Measurements from ENCODE around the gene FBXO3. TPM values are rescaled to one million over a fixed set of nuclear protein-coding genes. Genes with fewer than 3 reads are reported as not detected.

The FBXO3 gene
- total and polyA plus RNA-seq, 2 of the 13 experiments (the other 11 are each of a cell fraction or from before 2014, with no cell fraction given): 20.4 to 27.6 TPM

DNA sequence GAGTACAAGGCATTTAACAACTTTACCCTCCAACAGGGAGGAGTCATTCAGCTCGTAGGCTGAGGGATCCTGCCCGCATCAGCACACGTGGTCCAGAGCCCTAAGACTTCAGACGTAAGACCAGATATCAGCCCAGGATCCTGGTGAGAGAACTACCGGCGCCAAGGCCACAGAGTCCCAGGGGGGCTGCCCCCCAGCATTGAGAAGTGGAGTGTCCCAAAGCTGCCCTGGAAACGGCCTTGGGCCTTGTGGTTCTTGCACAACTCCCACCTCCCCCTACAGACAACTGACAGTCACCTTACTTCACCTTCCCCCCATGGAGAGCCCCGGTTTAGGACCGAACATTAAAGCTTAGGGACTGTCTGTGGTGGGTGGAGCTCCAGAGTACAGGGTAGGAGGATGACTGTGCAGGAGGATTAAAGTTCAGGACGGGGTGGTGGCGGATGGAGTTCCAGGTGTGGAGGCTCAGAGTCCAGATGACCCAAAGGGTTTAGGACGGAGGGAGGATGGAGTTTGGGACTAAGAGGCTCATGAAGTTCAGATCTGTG lies 74.7 kb downstream of the FBXO3 start (continued):
- TF ChIP-seq, protein P1, sequence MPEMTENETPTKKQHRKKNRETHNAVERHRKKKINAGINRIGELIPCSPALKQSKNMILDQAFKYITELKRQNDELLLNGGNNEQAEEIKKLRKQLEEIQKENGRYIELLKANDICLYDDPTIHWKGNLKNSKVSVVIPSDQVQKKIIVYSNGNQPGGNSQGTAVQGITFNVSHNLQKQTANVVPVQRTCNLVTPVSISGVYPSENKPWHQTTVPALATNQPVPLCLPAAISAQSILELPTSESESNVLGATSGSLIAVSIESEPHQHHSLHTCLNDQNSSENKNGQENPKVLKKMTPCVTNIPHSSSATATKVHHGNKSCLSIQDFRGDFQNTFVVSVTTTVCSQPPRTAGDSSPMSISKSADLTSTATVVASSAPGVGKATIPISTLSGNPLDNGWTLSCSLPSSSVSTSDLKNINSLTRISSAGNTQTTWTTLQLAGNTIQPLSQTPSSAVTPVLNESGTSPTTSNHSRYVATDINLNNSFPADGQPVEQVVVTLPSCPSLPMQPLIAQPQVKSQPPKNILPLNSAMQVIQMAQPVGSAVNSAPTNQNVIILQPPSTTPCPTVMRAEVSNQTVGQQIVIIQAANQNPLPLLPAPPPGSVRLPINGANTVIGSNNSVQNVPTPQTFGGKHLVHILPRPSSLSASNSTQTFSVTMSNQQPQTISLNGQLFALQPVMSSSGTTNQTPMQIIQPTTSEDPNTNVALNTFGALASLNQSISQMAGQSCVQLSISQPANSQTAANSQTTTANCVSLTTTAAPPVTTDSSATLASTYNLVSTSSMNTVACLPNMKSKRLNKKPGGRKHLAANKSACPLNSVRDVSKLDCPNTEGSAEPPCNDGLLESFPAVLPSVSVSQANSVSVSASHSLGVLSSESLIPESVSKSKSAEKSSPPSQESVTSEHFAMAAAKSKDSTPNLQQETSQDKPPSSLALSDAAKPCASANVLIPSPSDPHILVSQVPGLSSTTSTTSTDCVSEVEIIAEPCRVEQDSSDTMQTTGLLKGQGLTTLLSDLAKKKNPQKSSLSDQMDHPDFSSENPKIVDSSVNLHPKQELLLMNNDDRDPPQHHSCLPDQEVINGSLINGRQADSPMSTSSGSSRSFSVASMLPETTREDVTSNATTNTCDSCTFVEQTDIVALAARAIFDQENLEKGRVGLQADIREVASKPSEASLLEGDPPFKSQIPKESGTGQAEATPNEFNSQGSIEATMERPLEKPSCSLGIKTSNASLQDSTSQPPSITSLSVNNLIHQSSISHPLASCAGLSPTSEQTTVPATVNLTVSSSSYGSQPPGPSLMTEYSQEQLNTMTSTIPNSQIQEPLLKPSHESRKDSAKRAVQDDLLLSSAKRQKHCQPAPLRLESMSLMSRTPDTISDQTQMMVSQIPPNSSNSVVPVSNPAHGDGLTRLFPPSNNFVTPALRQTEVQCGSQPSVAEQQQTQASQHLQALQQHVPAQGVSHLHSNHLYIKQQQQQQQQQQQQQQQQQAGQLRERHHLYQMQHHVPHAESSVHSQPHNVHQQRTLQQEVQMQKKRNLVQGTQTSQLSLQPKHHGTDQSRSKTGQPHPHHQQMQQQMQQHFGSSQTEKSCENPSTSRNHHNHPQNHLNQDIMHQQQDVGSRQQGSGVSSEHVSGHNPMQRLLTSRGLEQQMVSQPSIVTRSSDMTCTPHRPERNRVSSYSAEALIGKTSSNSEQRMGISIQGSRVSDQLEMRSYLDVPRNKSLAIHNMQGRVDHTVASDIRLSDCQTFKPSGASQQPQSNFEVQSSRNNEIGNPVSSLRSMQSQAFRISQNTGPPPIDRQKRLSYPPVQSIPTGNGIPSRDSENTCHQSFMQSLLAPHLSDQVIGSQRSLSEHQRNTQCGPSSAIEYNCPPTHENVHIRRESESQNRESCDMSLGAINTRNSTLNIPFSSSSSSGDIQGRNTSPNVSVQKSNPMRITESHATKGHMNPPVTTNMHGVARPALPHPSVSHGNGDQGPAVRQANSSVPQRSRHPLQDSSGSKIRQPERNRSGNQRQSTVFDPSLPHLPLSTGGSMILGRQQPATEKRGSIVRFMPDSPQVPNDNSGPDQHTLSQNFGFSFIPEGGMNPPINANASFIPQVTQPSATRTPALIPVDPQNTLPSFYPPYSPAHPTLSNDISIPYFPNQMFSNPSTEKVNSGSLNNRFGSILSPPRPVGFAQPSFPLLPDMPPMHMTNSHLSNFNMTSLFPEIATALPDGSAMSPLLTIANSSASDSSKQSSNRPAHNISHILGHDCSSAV (CRISPR knock-in tag; IDR thresholded peaks at IDR 0.05; ENCODE audit: borderline replicate concordance): no peak
- no peak for TF ChIP-seq TCF12 (IDR thresholded peaks at IDR 0.05)
- no peak for TF ChIP-seq TCF12 (CRISPR knock-in tag; IDR thresholded peaks at IDR 0.05)
- no peak for TF ChIP-seq ZNF570 (CRISPR knock-in tag; IDR thresholded peaks at IDR 0.05; ENCODE audit: borderline replicate concordance)
- no peak for TF ChIP-seq ZNF607 (CRISPR knock-in tag; IDR thresholded peaks at IDR 0.05; ENCODE audit: borderline replicate concordance)
- TF ChIP-seq ETV5 (CRISPR knock-in tag; IDR thresholded peaks at IDR 0.05; ENCODE audit: borderline replicate concordance): no peak
- TF ChIP-seq, protein P2, sequence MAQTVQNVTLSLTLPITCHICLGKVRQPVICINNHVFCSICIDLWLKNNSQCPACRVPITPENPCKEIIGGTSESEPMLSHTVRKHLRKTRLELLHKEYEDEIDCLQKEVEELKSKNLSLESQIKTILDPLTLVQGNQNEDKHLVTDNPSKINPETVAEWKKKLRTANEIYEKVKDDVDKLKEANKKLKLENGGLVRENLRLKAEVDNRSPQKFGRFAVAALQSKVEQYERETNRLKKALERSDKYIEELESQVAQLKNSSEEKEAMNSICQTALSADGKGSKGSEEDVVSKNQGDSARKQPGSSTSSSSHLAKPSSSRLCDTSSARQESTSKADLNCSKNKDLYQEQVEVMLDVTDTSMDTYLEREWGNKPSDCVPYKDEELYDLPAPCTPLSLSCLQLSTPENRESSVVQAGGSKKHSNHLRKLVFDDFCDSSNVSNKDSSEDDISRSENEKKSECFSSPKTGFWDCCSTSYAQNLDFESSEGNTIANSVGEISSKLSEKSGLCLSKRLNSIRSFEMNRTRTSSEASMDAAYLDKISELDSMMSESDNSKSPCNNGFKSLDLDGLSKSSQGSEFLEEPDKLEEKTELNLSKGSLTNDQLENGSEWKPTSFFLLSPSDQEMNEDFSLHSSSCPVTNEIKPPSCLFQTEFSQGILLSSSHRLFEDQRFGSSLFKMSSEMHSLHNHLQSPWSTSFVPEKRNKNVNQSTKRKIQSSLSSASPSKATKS (CRISPR knock-in tag; IDR thresholded peaks at IDR 0.05): no peak
- TF ChIP-seq, protein P3, sequence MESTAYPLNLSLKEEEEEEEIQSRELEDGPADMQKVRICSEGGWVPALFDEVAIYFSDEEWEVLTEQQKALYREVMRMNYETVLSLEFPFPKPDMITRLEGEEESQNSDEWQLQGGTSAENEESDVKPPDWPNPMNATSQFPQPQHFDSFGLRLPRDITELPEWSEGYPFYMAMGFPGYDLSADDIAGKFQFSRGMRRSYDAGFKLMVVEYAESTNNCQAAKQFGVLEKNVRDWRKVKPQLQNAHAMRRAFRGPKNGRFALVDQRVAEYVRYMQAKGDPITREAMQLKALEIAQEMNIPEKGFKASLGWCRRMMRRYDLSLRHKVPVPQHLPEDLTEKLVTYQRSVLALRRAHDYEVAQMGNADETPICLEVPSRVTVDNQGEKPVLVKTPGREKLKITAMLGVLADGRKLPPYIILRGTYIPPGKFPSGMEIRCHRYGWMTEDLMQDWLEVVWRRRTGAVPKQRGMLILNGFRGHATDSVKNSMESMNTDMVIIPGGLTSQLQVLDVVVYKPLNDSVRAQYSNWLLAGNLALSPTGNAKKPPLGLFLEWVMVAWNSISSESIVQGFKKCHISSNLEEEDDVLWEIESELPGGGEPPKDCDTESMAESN (CRISPR knock-in tag; conservative IDR thresholded peaks at IDR 0.05): peak; percentile 84
- TF ChIP-seq, protein P4, sequence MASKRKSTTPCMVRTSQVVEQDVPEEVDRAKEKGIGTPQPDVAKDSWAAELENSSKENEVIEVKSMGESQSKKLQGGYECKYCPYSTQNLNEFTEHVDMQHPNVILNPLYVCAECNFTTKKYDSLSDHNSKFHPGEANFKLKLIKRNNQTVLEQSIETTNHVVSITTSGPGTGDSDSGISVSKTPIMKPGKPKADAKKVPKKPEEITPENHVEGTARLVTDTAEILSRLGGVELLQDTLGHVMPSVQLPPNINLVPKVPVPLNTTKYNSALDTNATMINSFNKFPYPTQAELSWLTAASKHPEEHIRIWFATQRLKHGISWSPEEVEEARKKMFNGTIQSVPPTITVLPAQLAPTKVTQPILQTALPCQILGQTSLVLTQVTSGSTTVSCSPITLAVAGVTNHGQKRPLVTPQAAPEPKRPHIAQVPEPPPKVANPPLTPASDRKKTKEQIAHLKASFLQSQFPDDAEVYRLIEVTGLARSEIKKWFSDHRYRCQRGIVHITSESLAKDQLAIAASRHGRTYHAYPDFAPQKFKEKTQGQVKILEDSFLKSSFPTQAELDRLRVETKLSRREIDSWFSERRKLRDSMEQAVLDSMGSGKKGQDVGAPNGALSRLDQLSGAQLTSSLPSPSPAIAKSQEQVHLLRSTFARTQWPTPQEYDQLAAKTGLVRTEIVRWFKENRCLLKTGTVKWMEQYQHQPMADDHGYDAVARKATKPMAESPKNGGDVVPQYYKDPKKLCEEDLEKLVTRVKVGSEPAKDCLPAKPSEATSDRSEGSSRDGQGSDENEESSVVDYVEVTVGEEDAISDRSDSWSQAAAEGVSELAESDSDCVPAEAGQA (IDR thresholded peaks at IDR 0.05; ENCODE audit: low read depth): no peak
- TF ChIP-seq, protein P4 (CRISPR knock-in tag; IDR thresholded peaks at IDR 0.05; ENCODE audit: borderline replicate concordance): no peak
- peak; percentile 81 for TF ChIP-seq NFE2L2 (IDR thresholded peaks at IDR 0.05; ENCODE audit: low read length)

Data from HepG2 (cell line).